ENCODE results near the gene KRT27.

- TF ChIP-seq CTCF (conservative IDR thresholded peaks at IDR 0.05; ENCODE audit: low read depth in 2 of 2) (no peak), JUNB (IDR thresholded peaks at IDR 0.05; ENCODE audit: unreplicated experiment) (no peak), POLR2AphosphoS5 (IDR thresholded peaks at IDR 0.05; ENCODE audit: low read depth) (no peak), EZH2 (IDR thresholded peaks at IDR 0.05; ENCODE audit: low read depth, unreplicated experiment) (no peak)
Measured at GRCh38 chr17:40806131-40806530, 23.8 kb upstream of the KRT27 start.
